ENCODE data around the gene SMURF1.

Gene SMURF1

GRCh38 chr7:99006739-99007424, 137.0 kb downstream of the SMURF1 start:
- no peak for TF ChIP-seq REST (IDR thresholded peaks at IDR 0.05; ENCODE audit: insufficient read depth in 1 of 2, low read depth in 2 of 2, low read length in 2 of 2)
- TF ChIP-seq TAF1 (IDR thresholded peaks at IDR 0.05; ENCODE audit: borderline replicate concordance, insufficient read depth, low read length), result no peak
- no peak for TF ChIP-seq SIN3A (IDR thresholded peaks at IDR 0.05; ENCODE audit: borderline replicate concordance, insufficient read depth, low read length)
- TF ChIP-seq POLR2AphosphoS5 (IDR thresholded peaks at IDR 0.05; ENCODE audit: low read depth, low read length), result no peak
- no peak for TF ChIP-seq FOXP2 (optimal IDR thresholded peaks at IDR 0.05; ENCODE audit: borderline replicate concordance, extremely low read depth, extremely low read length, insufficient read depth)

- TF ChIP-seq SIN3A (IDR thresholded peaks at IDR 0.05; ENCODE audit: borderline replicate concordance, insufficient read depth, low read length) (no peak), TAF1 (IDR thresholded peaks at IDR 0.05; ENCODE audit: borderline replicate concordance, insufficient read depth, low read length) (no peak), FOXP2 (optimal IDR thresholded peaks at IDR 0.05; ENCODE audit: borderline replicate concordance, extremely low read depth, extremely low read length, insufficient read depth) (no peak), POLR2AphosphoS5 (IDR thresholded peaks at IDR 0.05; ENCODE audit: low read depth, low read length) (no peak), REST (IDR thresholded peaks at IDR 0.05; ENCODE audit: insufficient read depth in 1 of 2, low read depth in 2 of 2, low read length in 2 of 2) (no peak)
These were observed 138.1 kb downstream of the SMURF1 start for GRCh38 chr7:99005776-99006175.

- TF ChIP-seq TAF1 (IDR thresholded peaks at IDR 0.05; ENCODE audit: borderline replicate concordance, insufficient read depth, low read length) (no peak), POLR2AphosphoS5 (IDR thresholded peaks at IDR 0.05; ENCODE audit: low read depth, low read length) (no peak), REST (IDR thresholded peaks at IDR 0.05; ENCODE audit: insufficient read depth in 1 of 2, low read depth in 2 of 2, low read length in 2 of 2) (no peak), FOXP2 (optimal IDR thresholded peaks at IDR 0.05; ENCODE audit: borderline replicate concordance, extremely low read depth, extremely low read length, insufficient read depth) (no peak), SIN3A (IDR thresholded peaks at IDR 0.05; ENCODE audit: borderline replicate concordance, insufficient read depth, low read length) (no peak)
These were observed 139.0 kb downstream of the SMURF1 start for GRCh38 chr7:99004781-99005500.

- TF ChIP-seq POLR2AphosphoS5 (IDR thresholded peaks at IDR 0.05; ENCODE audit: low read depth, low read length), result no peak
- no peak for TF ChIP-seq FOXP2 (optimal IDR thresholded peaks at IDR 0.05; ENCODE audit: borderline replicate concordance, extremely low read depth, extremely low read length, insufficient read depth)
- TF ChIP-seq SIN3A (IDR thresholded peaks at IDR 0.05; ENCODE audit: borderline replicate concordance, insufficient read depth, low read length), result no peak
- TF ChIP-seq TAF1 (IDR thresholded peaks at IDR 0.05; ENCODE audit: borderline replicate concordance, insufficient read depth, low read length), result no peak
- no peak for TF ChIP-seq REST (IDR thresholded peaks at IDR 0.05; ENCODE audit: insufficient read depth in 1 of 2, low read depth in 2 of 2, low read length in 2 of 2)
These were observed 139.7 kb downstream of the SMURF1 start for GRCh38 chr7:99004216-99004615.

Measured in PFSK-1 (cell line).